AG09319 (cell line): Measurements from ENCODE around the gene EXOC6B.

Source experiments
- DNase-seq: peaks from one replicate; pipeline ENCODE4 v3.0.0-alpha.2; 2010; ENCODE audit warnings: low read depth; ENCODE audit errors: extremely low read depth
- TF ChIP-seq, protein P1 (sequence below): IDR thresholded peaks from 2 replicates; pipeline ENCODE4 v1.5.1; 2011; ENCODE audit warnings: low read depth, mild to moderate bottlenecking, inconsistent platforms, low read length, moderate library complexity

Gene EXOC6B

DNA sequence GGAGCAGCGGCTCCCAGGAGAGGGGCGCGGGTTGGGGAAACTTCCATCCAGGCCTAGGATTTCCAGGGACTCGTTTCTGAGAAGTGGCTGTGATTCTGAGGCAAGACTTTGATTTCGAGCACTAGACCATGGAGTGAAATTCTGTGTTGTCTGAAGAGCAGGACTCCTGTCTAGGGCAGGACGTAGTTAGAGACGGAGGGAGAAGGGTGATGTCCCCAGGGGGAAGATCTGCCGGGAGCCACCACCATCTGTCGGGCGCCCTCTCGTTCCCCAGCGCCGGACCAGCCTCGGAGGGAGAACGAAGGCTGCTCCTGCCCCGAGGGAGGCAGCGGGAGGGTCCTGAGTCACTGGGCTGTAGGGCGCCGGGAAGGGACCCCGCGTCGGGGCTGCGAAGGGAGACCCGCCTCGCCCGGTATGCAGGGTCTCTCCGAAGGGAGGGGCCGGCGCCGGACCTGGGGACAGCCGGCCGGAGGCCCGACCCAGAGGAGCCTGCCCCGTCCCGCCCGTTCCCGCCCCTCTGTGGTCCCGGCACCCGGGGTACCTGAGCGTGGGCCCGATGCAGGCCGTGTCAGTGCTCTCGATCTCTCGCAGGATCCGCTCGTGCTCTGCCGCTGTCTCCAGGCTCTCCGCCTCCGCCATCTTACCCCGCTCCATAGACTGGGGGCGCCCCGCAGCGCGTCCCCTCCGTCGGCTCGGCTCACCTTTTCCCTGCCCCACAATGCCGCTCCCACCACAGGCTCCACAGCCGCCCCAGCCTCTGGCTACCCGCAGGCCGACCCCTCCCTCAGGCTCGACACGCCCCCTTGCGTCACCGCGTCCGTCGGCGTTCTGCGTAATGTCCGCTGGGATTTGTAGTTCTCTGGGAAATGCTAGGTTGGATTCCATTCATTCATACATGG, at the start of gene EXOC6B:
Gene EXOC6B (minus strand): TSS at position 777 of the 899 bp plus-strand sequence.
- TF ChIP-seq, protein P1, sequence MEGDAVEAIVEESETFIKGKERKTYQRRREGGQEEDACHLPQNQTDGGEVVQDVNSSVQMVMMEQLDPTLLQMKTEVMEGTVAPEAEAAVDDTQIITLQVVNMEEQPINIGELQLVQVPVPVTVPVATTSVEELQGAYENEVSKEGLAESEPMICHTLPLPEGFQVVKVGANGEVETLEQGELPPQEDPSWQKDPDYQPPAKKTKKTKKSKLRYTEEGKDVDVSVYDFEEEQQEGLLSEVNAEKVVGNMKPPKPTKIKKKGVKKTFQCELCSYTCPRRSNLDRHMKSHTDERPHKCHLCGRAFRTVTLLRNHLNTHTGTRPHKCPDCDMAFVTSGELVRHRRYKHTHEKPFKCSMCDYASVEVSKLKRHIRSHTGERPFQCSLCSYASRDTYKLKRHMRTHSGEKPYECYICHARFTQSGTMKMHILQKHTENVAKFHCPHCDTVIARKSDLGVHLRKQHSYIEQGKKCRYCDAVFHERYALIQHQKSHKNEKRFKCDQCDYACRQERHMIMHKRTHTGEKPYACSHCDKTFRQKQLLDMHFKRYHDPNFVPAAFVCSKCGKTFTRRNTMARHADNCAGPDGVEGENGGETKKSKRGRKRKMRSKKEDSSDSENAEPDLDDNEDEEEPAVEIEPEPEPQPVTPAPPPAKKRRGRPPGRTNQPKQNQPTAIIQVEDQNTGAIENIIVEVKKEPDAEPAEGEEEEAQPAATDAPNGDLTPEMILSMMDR = no peak
- DNase-seq = peak; percentile 49

- no peak for DNase-seq
- TF ChIP-seq, protein P1 = no peak
These were observed 46.0 kb upstream of the EXOC6B start for GRCh38 chr2:72871880-72872279.

DNA sequence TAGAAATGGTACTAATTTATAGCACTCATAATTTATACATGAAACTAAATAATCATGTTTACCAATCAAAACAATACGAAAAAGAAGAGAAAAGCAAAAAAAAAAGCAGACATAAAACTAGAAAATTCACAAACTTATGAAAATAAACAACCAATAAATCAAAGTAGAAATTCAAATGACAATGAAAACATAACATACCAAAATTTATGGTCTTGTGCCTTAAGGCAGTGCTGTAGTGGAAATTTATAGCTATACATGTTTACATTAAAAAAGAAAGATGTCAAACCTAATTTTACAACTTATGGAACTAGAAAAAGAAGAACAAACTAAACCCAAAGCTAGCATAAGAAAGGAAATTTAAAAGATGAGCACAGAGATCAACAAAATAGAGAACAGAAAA, 45.2 kb upstream of the EXOC6B start:
- TF ChIP-seq, protein P1 = no peak
- no peak for DNase-seq

- no peak for DNase-seq
- TF ChIP-seq, protein P1 = no peak
These were observed 38.7 kb upstream of the EXOC6B start for GRCh38 chr2:72864500-72864899.

- no peak for DNase-seq
- TF ChIP-seq, protein P1 = no peak
These were observed 37.2 kb upstream of the EXOC6B start for GRCh38 chr2:72863046-72863445.

DNA sequence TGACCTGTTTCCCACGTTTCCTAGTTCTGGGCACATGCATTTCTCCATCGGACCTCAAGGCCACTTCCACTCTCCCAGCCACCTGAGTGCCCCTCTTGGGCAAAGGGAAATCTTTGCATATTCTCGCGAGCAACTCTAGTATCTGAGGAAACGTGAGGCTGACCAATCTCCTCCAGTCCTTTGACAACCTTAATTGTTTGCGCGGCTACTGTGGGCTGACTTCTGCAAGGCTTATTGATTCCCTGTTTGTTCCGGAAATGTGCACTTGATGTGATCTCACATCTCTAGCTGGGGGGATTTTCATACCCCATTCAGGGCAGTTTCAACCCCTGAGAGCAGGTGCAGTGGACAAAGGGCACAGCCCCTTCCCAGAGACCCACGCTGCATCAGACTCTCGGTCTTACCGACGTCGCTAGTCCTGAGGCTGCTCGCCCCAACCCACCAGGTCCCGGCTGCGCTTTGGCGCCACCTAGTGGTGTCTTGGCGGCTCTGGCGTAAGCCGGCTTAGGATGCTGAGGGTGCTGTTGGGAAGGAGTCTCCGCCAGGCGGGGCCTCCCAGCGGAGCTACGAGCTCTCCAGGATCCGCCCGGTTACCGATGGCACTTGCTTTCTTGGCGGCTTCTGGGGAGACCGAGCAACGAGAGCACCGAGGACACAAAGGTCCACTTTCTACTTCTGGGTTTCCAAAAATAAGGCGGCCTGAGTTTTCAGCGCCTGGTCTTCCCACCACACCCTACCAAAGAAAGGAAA, 36.6 kb upstream of the EXOC6B start:
- DNase-seq = peak; percentile 67
- TF ChIP-seq, protein P1 = no peak; the same call in none of the 2 replicates

GRCh38 chr2:72859831-72860262, 34.0 kb upstream of the EXOC6B start:
- DNase-seq = peak; percentile 10
- TF ChIP-seq, protein P1 = peak; percentile 65
